HepG2 (cell line): ENCODE measurements around the gene SP5. TPM values are rescaled to one million over a fixed set of nuclear protein-coding genes. Genes with fewer than 3 reads are reported as not detected.

ENCODE experiments used
- ATAC-seq: fragments of 200-7000 bp; cut with Tn5 transposase; 3 replicates; pipeline ENCODE4 v1.9.1; 2020; ENCODE audit warnings: mild to moderate bottlenecking, moderate library complexity
- BruUV-seq: library from RNA; stranded (reverse); fragments of 400-500 nt; replicated peaks from 2 replicates; lab custom pipeline; 2021; lab: Mats Ljungman, UMichigan
- CTCF ChIA-PET: fragments of 300-600 bp; formaldehyde crosslinking; extraction: SDS; loops from one replicate; lab custom pipeline; 2021; ENCODE audit warnings: low total read pairs, inconsistent platforms, low intra/inter-chr PET ratio; lab: Yijun Ruan, JAX
- POLR2A ChIA-PET: fragments of 350-600 bp; sonication (Branson Sonifier 250); formaldehyde crosslinking; loops from one replicate; lab custom pipeline; 2020; ENCODE audit warnings: antibody characterized with exemption, inconsistent platforms; lab: Yijun Ruan, JAX
- DNase-seq: peaks from one replicate; pipeline ENCODE4 v3.0.0-alpha.2; 2015; ENCODE audit warnings: low spot score
- FAIRE-seq: peaks from 3 replicates; lab custom pipeline; 2011; peaks lifted over from hg19 to GRCh38; lab: Jason Lieb, UNC
- H2AFZ ChIP-seq: one replicate; pipeline ENCODE4 v1.6.1; 2011; ENCODE audit warnings: low read length, inconsistent platforms
- H3K27ac ChIP-seq: fragments of 300-600 bp; 3 replicates; pipeline ENCODE4 v1.8.0; 2011; ENCODE audit warnings: mixed run types, mild to moderate bottlenecking, mixed read lengths, low read length, inconsistent platforms; ENCODE audit not compliant: insufficient read depth; ENCODE audit errors: extremely low read length
- H3K27me3 ChIP-seq, 2 experiments: fragments of 200-600 bp in 1 of 2; 2 replicates in 1 of 2; 3 replicates in 1 of 2; pipeline versions ENCODE4 v1.6.0 to v1.8.0; 2011; ENCODE audit warnings: low read length in 2 of 2, mild to moderate bottlenecking in 2 of 2, moderate library complexity in 2 of 2, inconsistent platforms in 1 of 2; ENCODE audit not compliant: insufficient read depth in 2 of 2, control insufficient read depth in 1 of 2
- H3K36me3 ChIP-seq, 2 experiments: fragments of 200-600 bp in 1 of 2; replicated peaks in 1 of 2; 2 replicates in 1 of 2; 3 replicates in 1 of 2; pipeline versions ENCODE4 v1.5.1 to v1.8.0; 2011; ENCODE audit warnings: low read length in 2 of 2, inconsistent platforms in 1 of 2; ENCODE audit not compliant: insufficient read depth in 2 of 2, control insufficient read depth in 1 of 2
- H3K4me1 ChIP-seq: 2 replicates; pipeline ENCODE4 v1.5.1; 2012; ENCODE audit warnings: low read length, inconsistent platforms; ENCODE audit not compliant: insufficient read depth
- H3K4me2 ChIP-seq: 2 replicates; pipeline ENCODE4 v1.6.0; 2011; ENCODE audit warnings: low read depth, low read length, inconsistent platforms
- H3K4me3 ChIP-seq, 3 experiments: fragments of 200-600 bp in 1 of 3; sonication (generic), shearing (Covaris generic) in 1 of 3; replicated peaks in 1 of 3; 2 replicates each; pipeline ENCODE4 v1.5.1; 2011 to 2016; ENCODE audit warnings: low read length in 3 of 3, inconsistent platforms in 2 of 3, low read depth in 2 of 3, mild to moderate bottlenecking in 2 of 3, control low read depth in 1 of 3, mixed read lengths in 1 of 3; ENCODE audit not compliant: insufficient read depth in 1 of 3
- H3K79me2 ChIP-seq: one replicate; pipeline ENCODE4 v1.6.1; 2011; ENCODE audit warnings: low read length, inconsistent platforms; ENCODE audit not compliant: insufficient read depth
- H3K9ac ChIP-seq: 2 replicates; pipeline ENCODE4 v1.6.0; 2011; ENCODE audit warnings: mild to moderate bottlenecking, low read depth, low read length, inconsistent platforms; ENCODE audit not compliant: insufficient read depth
- H3K9me3 ChIP-seq: 2 replicates; pipeline ENCODE4 v1.5.1; 2012; ENCODE audit warnings: mild to moderate bottlenecking, low read length
- H4K20me1 ChIP-seq: 2 replicates; pipeline ENCODE4 v1.6.0; 2011; ENCODE audit warnings: inconsistent platforms, mild to moderate bottlenecking, low read length, moderate library complexity; ENCODE audit not compliant: insufficient read depth
- AGO1 ChIP-seq: fragments of 200-400 bp; formaldehyde crosslinking; IDR thresholded peaks from 2 replicates; pipeline ENCODE4 v1.6.1; 2017; ENCODE audit warnings: mild to moderate bottlenecking, low read depth, low read length, moderate library complexity; ENCODE audit not compliant: poor library complexity, severe bottlenecking
- HOXA5 ChIP-seq: sonication (generic); formaldehyde crosslinking; IDR thresholded peaks from 2 replicates; pipeline ENCODE4 v1.4.0; 2020; ENCODE audit warnings: missing genetic modification reagents
- NCOR1 ChIP-seq: fragments of 200-600 bp; sonication (generic); IDR thresholded peaks from 2 replicates; pipeline ENCODE4 v1.7.0; 2017; ENCODE audit warnings: antibody characterized with exemption, low read length, borderline replicate concordance
- NFYB ChIP-seq: sonication (generic); formaldehyde crosslinking; IDR thresholded peaks from 2 replicates; pipeline ENCODE4 v1.4.0; 2020; ENCODE audit warnings: missing genetic modification reagents
- NRL ChIP-seq: sonication (generic); formaldehyde crosslinking; IDR thresholded peaks from 2 replicates; pipeline ENCODE4 v1.5.0; 2020; ENCODE audit warnings: missing genetic modification reagents, mild to moderate bottlenecking, moderate library complexity, borderline replicate concordance
- RXRA ChIP-seq: sonication (generic); formaldehyde crosslinking; IDR thresholded peaks from 2 replicates; pipeline ENCODE4 v1.5.1; 2020; ENCODE audit warnings: missing genetic modification reagents
- SIN3A ChIP-seq: IDR thresholded peaks from 2 replicates; pipeline ENCODE4 v1.6.1; 2011; ENCODE audit warnings: low read depth, mild to moderate bottlenecking, control low read depth, low read length, borderline replicate concordance
- SMAD1 ChIP-seq: sonication (generic); formaldehyde crosslinking; IDR thresholded peaks from 2 replicates; pipeline ENCODE4 v1.4.0; 2020; ENCODE audit warnings: missing genetic modification reagents, low read depth, mild to moderate bottlenecking, borderline replicate concordance
- SOX5 ChIP-seq: IDR thresholded peaks from 2 replicates; pipeline ENCODE4 v1.6.1; 2016; ENCODE audit warnings: borderline replicate concordance
- WGBS: methylation state at CpG from one replicate; pipeline ENCODE4 v1.1.6; 2017; ENCODE audit warnings: low lambda C conversion rate; 5-methylcytosine and 5-hydroxymethylcytosine counted together
- in situ Hi-C: cut with HindIII; loops from 2 replicates; pipeline ENCODE4 v1.10.0; 2017; ENCODE audit warnings: low pct_unique_long_range_greater_than_20kb; ENCODE audit not compliant: extremely low pct_ligation_motif_present
- intact Hi-C: fragments of 100-400 bp; cut with micrococcal nuclease; formaldehyde crosslinking; loops from one replicate; pipeline ENCODE4 v1.10.0; 2022; ENCODE audit not compliant: unreplicated experiment
- polyA plus RNA-seq, 8 experiments: library from polyadenylated mRNA; depleted of rRNA in 3 of 8; stranded (reverse) in 7 of 8; unstranded in 1 of 8; fragments of >200 nt; fragmentation: Illumina TruSeq in 4 of 8; extraction: Trizol in 4 of 8; gene quantifications; 2 replicates each; pipeline versions ENCODE4 v1.2.1 to v1.2.3, GENCODE V29; 2011 to 2016; ENCODE audit warnings: low read depth in 4 of 8, missing spikeins in 1 of 8, mixed read lengths in 1 of 8; ENCODE audit not compliant: insufficient read depth in 1 of 8
- total RNA-seq, 5 experiments: library from RNA; depleted of rRNA; stranded (reverse); fragments of >200 nt; fragmentation: Illumina TruSeq; extraction: Trizol; gene quantifications; 2 replicates each; pipeline ENCODE4 v1.2.3, GENCODE V29; 2016; ENCODE audit warnings: low read depth in 1 of 5
- TF ChIP-seq, protein P1 (sequence below): sonication (generic); formaldehyde crosslinking; IDR thresholded peaks from 2 replicates; pipeline ENCODE4 v1.5.1; 2020; ENCODE audit warnings: missing genetic modification reagents, mild to moderate bottlenecking, borderline replicate concordance
- TF ChIP-seq, protein P2 (sequence below): sonication (generic); formaldehyde crosslinking; IDR thresholded peaks from 2 replicates; pipeline ENCODE4 v1.4.0; 2020; ENCODE audit warnings: missing genetic modification reagents, borderline replicate concordance

SP5 gene
- total and polyA plus RNA-seq, 2 of the 13 experiments (the other 11 are each of a cell fraction or from before 2014, with no cell fraction given): 50.8 to 119 TPM

DNA sequence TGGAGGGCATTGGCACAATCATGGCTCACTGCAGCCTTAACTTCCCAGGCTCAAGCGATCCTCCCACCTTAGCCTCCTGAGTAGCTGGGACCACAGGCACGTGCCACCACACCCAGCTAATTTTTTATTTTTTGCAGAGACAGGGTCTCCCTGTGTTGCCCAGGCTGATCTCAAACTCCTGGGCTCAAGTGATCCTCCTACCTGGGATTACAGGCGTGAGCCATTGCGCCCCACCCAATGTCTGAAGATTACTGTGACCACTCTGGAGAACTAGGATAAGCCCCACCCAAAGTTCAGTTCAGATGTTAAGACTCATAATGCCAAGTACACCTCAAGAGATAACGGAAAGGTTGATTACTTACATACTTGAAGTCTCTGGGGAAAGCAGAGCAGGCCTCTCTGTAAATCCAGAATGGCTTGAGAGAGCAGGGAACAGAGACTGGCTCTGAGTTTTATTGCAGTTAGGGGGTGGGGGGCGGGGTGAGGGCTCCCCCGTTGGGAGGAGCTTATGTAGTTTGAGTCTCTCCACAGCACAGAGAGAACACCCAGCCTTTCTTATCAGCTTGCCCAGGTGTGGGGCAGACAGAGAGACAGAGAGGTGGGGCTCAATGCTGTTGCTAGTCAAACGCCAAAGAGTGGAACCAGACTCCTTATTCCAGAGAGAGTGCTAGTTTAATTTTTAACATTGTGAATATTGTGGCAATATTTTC lies 28.5 kb downstream of the SP5 start (continued):
- TF ChIP-seq, protein P1, sequence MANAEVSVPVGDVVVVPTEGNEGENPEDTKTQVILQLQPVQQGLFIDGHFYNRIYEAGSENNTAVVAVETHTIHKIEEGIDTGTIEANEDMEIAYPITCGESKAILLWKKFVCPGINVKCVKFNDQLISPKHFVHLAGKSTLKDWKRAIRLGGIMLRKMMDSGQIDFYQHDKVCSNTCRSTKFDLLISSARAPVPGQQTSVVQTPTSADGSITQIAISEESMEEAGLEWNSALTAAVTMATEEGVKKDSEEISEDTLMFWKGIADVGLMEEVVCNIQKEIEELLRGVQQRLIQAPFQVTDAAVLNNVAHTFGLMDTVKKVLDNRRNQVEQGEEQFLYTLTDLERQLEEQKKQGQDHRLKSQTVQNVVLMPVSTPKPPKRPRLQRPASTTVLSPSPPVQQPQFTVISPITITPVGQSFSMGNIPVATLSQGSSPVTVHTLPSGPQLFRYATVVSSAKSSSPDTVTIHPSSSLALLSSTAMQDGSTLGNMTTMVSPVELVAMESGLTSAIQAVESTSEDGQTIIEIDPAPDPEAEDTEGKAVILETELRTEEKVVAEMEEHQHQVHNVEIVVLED (CRISPR knock-in tag): no peak

DNA sequence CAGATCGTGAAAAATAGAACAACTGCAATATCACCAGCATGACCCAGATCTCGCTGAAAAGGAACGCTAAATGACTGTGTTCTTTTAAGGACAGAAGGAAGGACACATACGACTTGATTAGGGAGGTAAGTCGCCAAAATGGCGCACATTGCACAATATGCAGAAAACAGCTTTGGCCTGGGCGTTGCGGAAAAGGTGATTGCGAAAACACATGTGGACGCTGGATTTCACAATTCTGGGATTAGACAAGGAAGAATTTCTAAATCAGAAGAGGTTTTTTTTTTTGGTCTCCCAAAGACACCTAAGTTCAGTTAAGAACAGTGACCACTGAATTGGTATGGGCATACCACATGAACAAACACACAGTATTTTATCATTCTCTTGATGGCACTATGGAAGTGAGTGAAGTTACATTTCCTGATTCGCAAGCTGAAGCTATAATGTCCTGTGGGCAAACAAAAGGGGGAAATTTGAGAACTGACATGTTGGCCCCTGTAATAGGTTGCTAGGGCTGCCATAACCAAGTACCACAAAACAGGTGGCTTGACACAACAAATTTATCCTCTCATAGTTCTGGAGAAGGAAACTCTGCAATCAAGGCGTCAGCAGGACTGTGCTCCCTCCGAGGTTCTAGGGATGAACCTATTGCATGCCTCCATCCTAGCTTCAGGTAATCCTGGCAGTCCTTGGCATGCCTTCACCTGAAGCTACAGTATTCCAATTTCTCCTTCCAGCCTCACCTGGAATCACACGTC lies 29.3 kb downstream of the SP5 start:
- CTCF ChIA-PET: interaction anchor here (0.7 kb wide), 1 partner anchor 72 kb away, joined by 3 read pairs; no protein-coding TSS in a partner anchor
- Histone ChIP-seq H3K27ac (peak overlapping the region; percentile 9), H3K4me3 (peak overlapping the region; percentile 46 to 59 (median 54)), H3K27me3 (peaks cover 0 to 4% of the 10 kb centered on the region in 2 experiments; a peak in 2 of 5 replicates), H3K36me3 (no peaks in the 10 kb centered on the region), H3K9me3 (no peaks in the 10 kb centered on the region), H3K79me2 (no peaks in the 10 kb centered on the region), H3K4me2 (peak overlapping the region; percentile 85), H3K9ac (peak overlapping the region; percentile 41), H2AFZ (peak overlapping the region; percentile 95), H4K20me1 (no peaks in the 10 kb centered on the region), H3K4me1 (peaks cover 24% of the 10 kb centered on the region)
- FAIRE-seq (peak; percentile 68), ATAC-seq (peak; percentile 68), DNase-seq (peak; percentile 81)
- BruUV-seq: no TSS peak
- POLR2A ChIA-PET: interaction anchor here (0.6 to 2.1 kb wide), 6 partner anchors 18 to 59 kb away, joined by 3 to 16 read pairs (median 6); partner anchors contain the start of genes ERICH2 and SP5
- intact Hi-C loops (no loop called here), in situ Hi-C loops (no loop called here)
- WGBS: 5% methylated on average over 14 of the region's 14 CpGs
- TF ChIP-seq, protein P2, sequence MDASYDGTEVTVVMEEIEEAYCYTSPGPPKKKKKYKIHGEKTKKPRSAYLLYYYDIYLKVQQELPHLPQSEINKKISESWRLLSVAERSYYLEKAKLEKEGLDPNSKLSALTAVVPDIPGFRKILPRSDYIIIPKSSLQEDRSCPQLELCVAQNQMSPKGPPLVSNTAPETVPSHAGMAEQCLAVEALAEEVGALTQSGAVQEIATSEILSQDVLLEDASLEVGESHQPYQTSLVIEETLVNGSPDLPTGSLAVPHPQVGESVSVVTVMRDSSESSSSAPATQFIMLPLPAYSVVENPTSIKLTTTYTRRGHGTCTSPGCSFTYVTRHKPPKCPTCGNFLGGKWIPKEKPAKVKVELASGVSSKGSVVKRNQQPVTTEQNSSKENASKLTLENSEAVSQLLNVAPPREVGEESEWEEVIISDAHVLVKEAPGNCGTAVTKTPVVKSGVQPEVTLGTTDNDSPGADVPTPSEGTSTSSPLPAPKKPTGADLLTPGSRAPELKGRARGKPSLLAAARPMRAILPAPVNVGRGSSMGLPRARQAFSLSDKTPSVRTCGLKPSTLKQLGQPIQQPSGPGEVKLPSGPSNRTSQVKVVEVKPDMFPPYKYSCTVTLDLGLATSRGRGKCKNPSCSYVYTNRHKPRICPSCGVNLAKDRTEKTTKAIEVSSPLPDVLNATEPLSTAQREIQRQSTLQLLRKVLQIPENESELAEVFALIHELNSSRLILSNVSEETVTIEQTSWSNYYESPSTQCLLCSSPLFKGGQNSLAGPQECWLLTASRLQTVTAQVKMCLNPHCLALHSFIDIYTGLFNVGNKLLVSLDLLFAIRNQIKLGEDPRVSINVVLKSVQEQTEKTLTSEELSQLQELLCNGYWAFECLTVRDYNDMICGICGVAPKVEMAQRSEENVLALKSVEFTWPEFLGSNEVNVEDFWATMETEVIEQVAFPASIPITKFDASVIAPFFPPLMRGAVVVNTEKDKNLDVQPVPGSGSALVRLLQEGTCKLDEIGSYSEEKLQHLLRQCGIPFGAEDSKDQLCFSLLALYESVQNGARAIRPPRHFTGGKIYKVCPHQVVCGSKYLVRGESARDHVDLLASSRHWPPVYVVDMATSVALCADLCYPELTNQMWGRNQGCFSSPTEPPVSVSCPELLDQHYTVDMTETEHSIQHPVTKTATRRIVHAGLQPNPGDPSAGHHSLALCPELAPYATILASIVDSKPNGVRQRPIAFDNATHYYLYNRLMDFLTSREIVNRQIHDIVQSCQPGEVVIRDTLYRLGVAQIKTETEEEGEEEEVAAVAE (CRISPR knock-in tag): 0 out of 2 replicates have a peak, but pooled peaks have one; percentile 65
- no peak for TF ChIP-seq AGO1
- no peak for TF ChIP-seq NFYB (CRISPR knock-in tag)
- TF ChIP-seq NCOR1: peak; percentile 57; the same call in 1 of the 2 replicates
- TF ChIP-seq NRL: no peak
- peak; percentile 72; the same call in 1 of the 2 replicates for TF ChIP-seq SOX5 (CRISPR knock-in tag)
- TF ChIP-seq HOXA5 (CRISPR knock-in tag): peak; percentile 83
- 0 out of 2 replicates have a peak, but pooled peaks have one; percentile 27 for TF ChIP-seq SIN3A
- peak; percentile 34; the same call in 1 of the 2 replicates for TF ChIP-seq RXRA (CRISPR knock-in tag)
- TF ChIP-seq SMAD1 (CRISPR knock-in tag): no peak
